K562 (cell line): ENCODE data around the gene ABHD8. TPM values are rescaled to one million over a fixed set of nuclear protein-coding genes. Genes with fewer than 3 reads are reported as not detected.
A peak's percentile ranks its signal among the peaks of the same experiment; 100 is the strongest.

Experiments used
- CXXC5 ChIP-seq: fragments of 250-450 bp; sonication (Bioruptor Pico); IDR thresholded peaks from 2 replicates; pipeline ENCODE4 v1.8.0; 2022; ENCODE audit warnings: inconsistent platforms, mild to moderate bottlenecking, moderate library complexity
- ILK ChIP-seq: fragments of 450-650 bp; IDR thresholded peaks from 2 replicates; pipeline ENCODE4 v1.6.1; 2016; ENCODE audit warnings: missing genetic modification characterization, low read depth, mild to moderate bottlenecking, missing compliant biosample characterization, moderate library complexity, borderline replicate concordance
- MAZ ChIP-seq, 2 experiments: fragments of 450-650 bp in 1 of 2; sonication (generic) in 1 of 2; formaldehyde crosslinking; IDR thresholded peaks in 1 of 2; conservative IDR thresholded peaks in 1 of 2; 2 replicates each; pipeline versions ENCODE4 v1.4.0 to v1.5.0; 2020; ENCODE audit warnings: mild to moderate bottlenecking in 1 of 2, missing genetic modification reagents in 1 of 2
- MBD2 ChIP-seq: sonication (generic); IDR thresholded peaks from 2 replicates; pipeline ENCODE4 v1.6.1; 2016; ENCODE audit warnings: low read depth, borderline replicate concordance
- MITF ChIP-seq: IDR thresholded peaks from 2 replicates; pipeline ENCODE4 v1.6.1; 2014; ENCODE audit warnings: antibody characterized with exemption
- POLR2A ChIP-seq: fragments of 450-650 bp; conservative IDR thresholded peaks from 2 replicates; pipeline ENCODE4 v1.6.1; 2016
- PTTG1 ChIP-seq: fragments of 450-650 bp; IDR thresholded peaks from 2 replicates; pipeline ENCODE4 v1.6.1; 2016; ENCODE audit warnings: low read depth, mild to moderate bottlenecking, missing genetic modification characterization, missing compliant biosample characterization
- RBFOX2 ChIP-seq: fragments of 200-400 bp; formaldehyde crosslinking; IDR thresholded peaks from 2 replicates; pipeline ENCODE4 v1.6.1; 2017; ENCODE audit warnings: low read depth, mild to moderate bottlenecking, low read length, moderate library complexity
- RBM25 ChIP-seq: fragments of 200-400 bp; formaldehyde crosslinking; IDR thresholded peaks from 2 replicates; pipeline ENCODE4 v1.6.1; 2018; ENCODE audit warnings: low read length, low read depth, moderate library complexity; ENCODE audit not compliant: severe bottlenecking
- SMAD1 ChIP-seq: fragments of 150-350 bp; IDR thresholded peaks from 2 replicates; pipeline ENCODE4 v1.6.1; 2014; ENCODE audit warnings: low read length, low read depth; ENCODE audit not compliant: partially characterized antibody
- ZSCAN32 ChIP-seq: fragments of 450-650 bp; formaldehyde crosslinking; IDR thresholded peaks from 2 replicates; pipeline ENCODE4 v1.4.0; 2020; ENCODE audit warnings: mild to moderate bottlenecking, moderate library complexity
- polyA plus RNA-seq, 8 experiments: library from polyadenylated mRNA; depleted of rRNA in 4 of 8; stranded (reverse) in 5 of 8; unstranded in 3 of 8; fragments of >200 nt; fragmentation: Nextera tagmentation in 2 of 8; fragmentation: Illumina TruSeq in 1 of 8; extraction: Ambion mirVana in 2 of 8; extraction: Trizol in 1 of 8; gene quantifications; 2 replicates each; pipeline versions ENCODE4 v1.2.1 to v1.2.3, GENCODE V29; 2011 to 2014; ENCODE audit warnings: inconsistent platforms in 1 of 8, missing spikeins in 1 of 8
- total RNA-seq, 7 experiments: library from RNA; depleted of rRNA in 6 of 7; stranded (reverse); fragments of >200 nt in 6 of 7; fragmentation: Illumina TruSeq in 2 of 7; extraction: Trizol in 2 of 7; gene quantifications; 2 replicates each; pipeline versions ENCODE4 v1.2.1 to v1.2.3, GENCODE V29; 2011 to 2021; ENCODE audit warnings: low replicate concordance in 1 of 7

ABHD8 gene
- total and polyA plus RNA-seq, 9 of the 15 experiments (the other 6 are each of a cell fraction or from before 2014, with no cell fraction given), result 0.04 to 6.6 (median 2.0) TPM; not detected in 1

- peak; percentile 80; the same call in 1 of the 2 replicates for TF ChIP-seq MBD2
- TF ChIP-seq PTTG1, result no peak
- no peak for TF ChIP-seq ILK (tag)
- TF ChIP-seq MAZ (CRISPR knock-in tag; conservative IDR thresholded peaks at IDR 0.05 in 1 of 2, IDR thresholded peaks at IDR 0.05 in 1 of 2), result no peak
- TF ChIP-seq RBFOX2, result peak; percentile 42
- TF ChIP-seq SMAD1, result no peak
- TF ChIP-seq MITF, result no peak
- TF ChIP-seq POLR2A, result 0 out of 2 replicates have a peak, but pooled peaks have one; percentile 45
- peak; percentile 76 for TF ChIP-seq CXXC5
- peak; percentile 80 for TF ChIP-seq RBM25
- TF ChIP-seq ZSCAN32 (CRISPR knock-in tag), result no peak
Measured at GRCh38 chr19:17289489-17289888, 13.7 kb downstream of the ABHD8 start (continued).
